ENCODE measurements around the gene EPB41L4B. TPM values are rescaled to one million over a fixed set of nuclear protein-coding genes. Genes with fewer than 3 reads are reported as not detected.

Gene EPB41L4B
- total RNA-seq, 1 donor from 2014 or later: 5.5 TPM

GRCh38 chr9:109328978-109329637 lies 8.2 kb upstream of the EPB41L4B start:
- H3K9me3 Mint-ChIP-seq: no peaks in the 10 kb centered on the region
- H3K27me3 Mint-ChIP-seq (ENCODE audit: low read depth): peaks cover 4% of the 10 kb centered on the region
- peaks cover 24% of the 10 kb centered on the region for H3K4me1 Mint-ChIP-seq
- DNase-seq (ENCODE audit: low spot score in 2 of 2, unreplicated experiment in 2 of 2): no peak
- H3K27ac Mint-ChIP-seq: peak overlapping the region; percentile 80
- no peaks in the 10 kb centered on the region for H3K36me3 Mint-ChIP-seq
- no peak overlapping the region for H3K4me3 Mint-ChIP-seq
- TF ChIP-seq, protein P1, sequence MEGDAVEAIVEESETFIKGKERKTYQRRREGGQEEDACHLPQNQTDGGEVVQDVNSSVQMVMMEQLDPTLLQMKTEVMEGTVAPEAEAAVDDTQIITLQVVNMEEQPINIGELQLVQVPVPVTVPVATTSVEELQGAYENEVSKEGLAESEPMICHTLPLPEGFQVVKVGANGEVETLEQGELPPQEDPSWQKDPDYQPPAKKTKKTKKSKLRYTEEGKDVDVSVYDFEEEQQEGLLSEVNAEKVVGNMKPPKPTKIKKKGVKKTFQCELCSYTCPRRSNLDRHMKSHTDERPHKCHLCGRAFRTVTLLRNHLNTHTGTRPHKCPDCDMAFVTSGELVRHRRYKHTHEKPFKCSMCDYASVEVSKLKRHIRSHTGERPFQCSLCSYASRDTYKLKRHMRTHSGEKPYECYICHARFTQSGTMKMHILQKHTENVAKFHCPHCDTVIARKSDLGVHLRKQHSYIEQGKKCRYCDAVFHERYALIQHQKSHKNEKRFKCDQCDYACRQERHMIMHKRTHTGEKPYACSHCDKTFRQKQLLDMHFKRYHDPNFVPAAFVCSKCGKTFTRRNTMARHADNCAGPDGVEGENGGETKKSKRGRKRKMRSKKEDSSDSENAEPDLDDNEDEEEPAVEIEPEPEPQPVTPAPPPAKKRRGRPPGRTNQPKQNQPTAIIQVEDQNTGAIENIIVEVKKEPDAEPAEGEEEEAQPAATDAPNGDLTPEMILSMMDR (IDR thresholded peaks at IDR 0.05; ENCODE audit: unreplicated experiment): no peak

DNA sequence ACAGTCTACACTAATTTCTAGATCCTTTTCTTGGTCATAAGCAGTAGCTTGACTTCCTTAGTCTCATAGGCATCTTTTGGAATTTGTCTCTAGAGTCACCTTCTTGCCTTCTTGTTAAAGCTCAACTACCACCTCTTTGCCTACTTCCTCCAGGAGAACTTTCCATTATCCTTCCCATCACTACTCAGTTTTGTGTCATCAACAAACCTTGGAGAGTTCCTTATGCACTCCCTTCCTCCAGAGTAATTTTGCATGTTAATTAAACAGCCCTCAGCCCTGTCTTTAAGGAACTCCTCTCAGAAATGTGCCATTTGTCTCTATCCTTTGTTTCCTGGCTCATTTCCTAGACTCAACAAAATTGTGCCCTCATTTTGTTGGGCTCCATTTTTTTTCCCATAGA lies 4.2 kb upstream of the EPB41L4B start:
- no peak overlapping the region for H3K4me3 Mint-ChIP-seq

GRCh38 chr9:109323771-109324170 lies 2.9 kb upstream of the EPB41L4B start:
- Mint-ChIP-seq H3K27me3 (ENCODE audit: low read depth) (peaks cover 19% of the 10 kb centered on the region), H3K9me3 (no peaks in the 10 kb centered on the region), H3K36me3 (no peaks in the 10 kb centered on the region), H3K27ac (no peak overlapping the region), H3K4me1 (peaks cover 13% of the 10 kb centered on the region), H3K4me3 (no peak overlapping the region)
- TF ChIP-seq, protein P1 (IDR thresholded peaks at IDR 0.05; ENCODE audit: unreplicated experiment): no peak
- DNase-seq (ENCODE audit: low spot score in 2 of 2, unreplicated experiment in 2 of 2): no peak

More for the DNA sequence above, 4.2 kb upstream of the EPB41L4B start:
- Mint-ChIP-seq H3K36me3 (no peaks in the 10 kb centered on the region), H3K27me3 (ENCODE audit: low read depth) (peaks cover 10% of the 10 kb centered on the region), H3K4me1 (peaks cover 20% of the 10 kb centered on the region), H3K9me3 (no peaks in the 10 kb centered on the region), H3K27ac (no peak overlapping the region)
- TF ChIP-seq, protein P1 (IDR thresholded peaks at IDR 0.05; ENCODE audit: unreplicated experiment): no peak
- no peak for DNase-seq (ENCODE audit: low spot score in 2 of 2, unreplicated experiment in 2 of 2)

DNA sequence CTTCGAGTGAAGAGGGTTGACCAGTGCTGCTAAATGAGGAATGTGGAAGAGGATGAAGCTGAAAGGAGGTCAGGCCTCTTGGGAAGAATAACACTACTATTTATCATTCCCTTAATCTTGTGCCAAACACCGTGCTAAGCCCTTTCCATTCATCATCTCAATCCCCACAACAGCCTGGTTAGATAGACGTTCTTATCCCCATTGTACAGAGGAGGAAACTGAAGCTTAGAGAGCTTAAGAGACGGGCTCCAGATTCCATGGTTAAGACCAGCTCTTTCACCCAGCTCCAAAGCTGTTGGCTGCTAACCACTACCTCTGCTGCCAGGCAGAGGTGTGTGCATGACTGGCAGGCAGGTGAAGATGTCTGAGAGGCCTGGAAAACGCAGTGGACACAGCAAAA lies 868 bp upstream of the EPB41L4B start:
- Mint-ChIP-seq H3K4me1 (peaks cover 26% of the 10 kb centered on the region), H3K27me3 (ENCODE audit: low read depth) (peaks cover 30% of the 10 kb centered on the region), H3K27ac (no peak overlapping the region), H3K36me3 (no peaks in the 10 kb centered on the region), H3K4me3 (no peak overlapping the region), H3K9me3 (no peaks in the 10 kb centered on the region)
- TF ChIP-seq, protein P1 (IDR thresholded peaks at IDR 0.05; ENCODE audit: unreplicated experiment): no peak
- DNase-seq (ENCODE audit: low spot score in 2 of 2, unreplicated experiment in 2 of 2): no peak

DNA sequence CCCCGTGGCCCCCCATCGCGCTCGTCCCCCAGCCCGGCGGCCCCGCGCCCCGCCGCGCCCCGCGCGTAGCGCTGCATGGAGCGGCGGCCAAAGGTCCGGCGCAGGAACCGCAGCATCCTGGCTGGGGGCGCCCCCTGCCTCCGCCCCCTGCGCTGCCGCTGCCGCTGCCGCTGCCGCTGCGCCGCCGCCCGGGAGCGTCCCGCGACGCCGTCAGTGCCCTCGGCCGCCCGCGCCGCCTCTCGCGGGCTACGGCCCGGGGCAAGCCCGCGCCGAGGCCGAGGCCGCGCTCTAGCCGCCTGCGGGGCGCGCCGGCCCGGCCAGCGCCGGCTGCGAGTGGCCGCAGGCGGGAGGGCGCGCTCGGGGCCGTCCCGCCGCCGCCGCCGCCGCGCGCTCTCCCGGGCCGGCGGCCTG lies 523 bp downstream of the EPB41L4B start:
- peaks cover 41% of the 10 kb centered on the region for H3K27me3 Mint-ChIP-seq (ENCODE audit: low read depth)
- H3K4me3 Mint-ChIP-seq: no peak overlapping the region
- no peak overlapping the region for H3K27ac Mint-ChIP-seq
- H3K36me3 Mint-ChIP-seq: no peaks in the 10 kb centered on the region
- TF ChIP-seq, protein P1 (IDR thresholded peaks at IDR 0.05; ENCODE audit: unreplicated experiment): no peak
- H3K9me3 Mint-ChIP-seq: no peaks in the 10 kb centered on the region
- H3K4me1 Mint-ChIP-seq: peaks cover 26% of the 10 kb centered on the region
- no peak for DNase-seq (ENCODE audit: low spot score in 2 of 2, unreplicated experiment in 2 of 2)

Measured in mesothelial cell of epicardium (in vitro differentiated cells).